Breast epithelium (tissue), 3 donors: ENCODE data around the gene ALG2.

Source experiments
- CTCF ChIP-seq, 3 donors: fragments of 450-650 bp; IDR thresholded peaks; one replicate each; pipeline ENCODE4 v1.5.1; 2016 to 2017; ENCODE audit warnings: antibody characterized with exemption in 3 of 3, mild to moderate bottlenecking in 3 of 3, moderate library complexity in 3 of 3
- POLR2A ChIP-seq: fragments of 450-650 bp; IDR thresholded peaks from one replicate; pipeline ENCODE4 v1.6.1; 2016; ENCODE audit warnings: antibody characterized with exemption, mild to moderate bottlenecking, moderate library complexity
- POLR2AphosphoS5 ChIP-seq, 3 donors: sonication (generic); formaldehyde crosslinking; IDR thresholded peaks; one replicate each; pipeline ENCODE4 v1.6.1; 2017; ENCODE audit warnings: antibody characterized with exemption in 3 of 3

GRCh38 chr9:99169982-99170761 lies 51.6 kb downstream of the ALG2 start:
- no peak for TF ChIP-seq CTCF (IDR thresholded peaks at IDR 0.05)
- no peak for TF ChIP-seq POLR2A
- no peak for TF ChIP-seq POLR2AphosphoS5 (IDR thresholded peaks at IDR 0.05)
